Ascending aorta (tissue), 2 donors: ENCODE measurements around the gene MED12. TPM values are rescaled to one million over a fixed set of nuclear protein-coding genes. Genes with fewer than 3 reads are reported as not detected.
A peak's percentile ranks its signal among the peaks of the same experiment; 100 is the strongest.

Source experiments
- DNase-seq, 2 donors: peaks; one replicate each; pipeline ENCODE4 v3.0.0-alpha.2; 2019; ENCODE audit warnings: low spot score in 2 of 2
- H3K27ac ChIP-seq, 2 donors: fragments of 200-600 bp; sonication (generic); one replicate each; pipeline ENCODE4 v1.5.1; 2016 to 2017; ENCODE audit warnings: mild to moderate bottlenecking in 1 of 2
- H3K27me3 ChIP-seq: fragments of 200-600 bp; sonication (generic); one replicate; pipeline ENCODE4 v1.5.1; 2017
- H3K36me3 ChIP-seq, 2 donors: fragments of 200-600 bp; sonication (generic); one replicate each; pipeline ENCODE4 v1.5.1; 2016
- H3K4me1 ChIP-seq, 2 donors: fragments of 200-600 bp; sonication (generic); one replicate each; pipeline ENCODE4 v1.5.1; 2016 to 2017; ENCODE audit warnings: mild to moderate bottlenecking in 1 of 2
- H3K4me3 ChIP-seq, 2 donors: fragments of 200-600 bp; sonication (generic); one replicate each; pipeline ENCODE4 v1.5.1; 2016 to 2017; ENCODE audit warnings: mild to moderate bottlenecking in 1 of 2
- H3K9me3 ChIP-seq, 2 donors: fragments of 200-600 bp; sonication (generic); one replicate each; pipeline ENCODE4 v1.5.1; 2016
- intact Hi-C: fragments of 100-400 bp; cut with DNase I; formaldehyde crosslinking; loops from one replicate; pipeline ENCODE4 v1.15.1; 2023
- total RNA-seq: library from RNA; depleted of rRNA; stranded (reverse); fragments of >200 nt; gene quantifications from one replicate; pipeline ENCODE4 v1.1.0, GENCODE V29; 2016
- TF ChIP-seq, protein P1 (sequence below), 3 experiments: fragments of 200-600 bp in 2 of 3; fragments of 450-650 bp in 1 of 3; sonication (generic) in 2 of 3; IDR thresholded peaks; one replicate each; pipeline ENCODE4 v1.5.1; 2016 to 2019; ENCODE audit warnings: antibody characterized with exemption in 3 of 3, mild to moderate bottlenecking in 1 of 3, moderate library complexity in 1 of 3

MED12 gene
- total RNA-seq, 1 donor from 2014 or later, result 36.9 TPM

DNA sequence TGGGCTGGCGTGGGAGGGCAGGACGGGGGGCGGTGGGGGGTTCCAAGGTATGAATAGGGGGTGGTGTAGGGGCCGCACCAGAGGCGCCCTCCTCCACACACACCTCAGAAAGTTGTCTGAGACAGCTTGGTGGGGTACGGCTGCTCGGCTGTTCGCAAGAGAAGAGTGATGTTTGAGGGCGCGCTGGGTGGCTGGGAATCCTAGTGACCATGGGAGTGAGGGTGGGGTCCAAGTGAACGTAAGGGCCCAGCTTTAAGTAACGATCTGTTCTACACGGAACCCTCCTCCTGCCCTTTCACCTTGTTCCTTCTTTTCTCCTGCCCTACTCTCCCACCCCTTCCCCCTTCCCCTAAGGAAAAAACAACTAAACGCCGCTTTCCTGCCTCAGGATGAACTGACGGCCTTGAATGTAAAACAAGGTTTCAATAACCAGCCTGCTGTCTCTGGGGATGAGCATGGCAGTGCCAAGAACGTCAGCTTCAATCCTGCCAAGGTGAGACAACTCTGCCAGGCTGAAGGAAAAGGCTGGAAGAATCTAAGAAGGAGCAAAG is 664 bp downstream of the MED12 start:
- Histone ChIP-seq H3K9me3 (no peaks in the 10 kb centered on the region), H3K27me3 (no peaks in the 10 kb centered on the region), H3K4me3 (peak overlapping the region; percentile 61 to 62), H3K36me3 (peaks cover 13 to 28% of the 10 kb centered on the region in 2 donors), H3K4me1 (peaks cover 0 to 4% of the 10 kb centered on the region in 2 donors), H3K27ac (peak overlapping the region; percentile 66 to 69)
- TF ChIP-seq, protein P1, sequence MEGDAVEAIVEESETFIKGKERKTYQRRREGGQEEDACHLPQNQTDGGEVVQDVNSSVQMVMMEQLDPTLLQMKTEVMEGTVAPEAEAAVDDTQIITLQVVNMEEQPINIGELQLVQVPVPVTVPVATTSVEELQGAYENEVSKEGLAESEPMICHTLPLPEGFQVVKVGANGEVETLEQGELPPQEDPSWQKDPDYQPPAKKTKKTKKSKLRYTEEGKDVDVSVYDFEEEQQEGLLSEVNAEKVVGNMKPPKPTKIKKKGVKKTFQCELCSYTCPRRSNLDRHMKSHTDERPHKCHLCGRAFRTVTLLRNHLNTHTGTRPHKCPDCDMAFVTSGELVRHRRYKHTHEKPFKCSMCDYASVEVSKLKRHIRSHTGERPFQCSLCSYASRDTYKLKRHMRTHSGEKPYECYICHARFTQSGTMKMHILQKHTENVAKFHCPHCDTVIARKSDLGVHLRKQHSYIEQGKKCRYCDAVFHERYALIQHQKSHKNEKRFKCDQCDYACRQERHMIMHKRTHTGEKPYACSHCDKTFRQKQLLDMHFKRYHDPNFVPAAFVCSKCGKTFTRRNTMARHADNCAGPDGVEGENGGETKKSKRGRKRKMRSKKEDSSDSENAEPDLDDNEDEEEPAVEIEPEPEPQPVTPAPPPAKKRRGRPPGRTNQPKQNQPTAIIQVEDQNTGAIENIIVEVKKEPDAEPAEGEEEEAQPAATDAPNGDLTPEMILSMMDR (IDR thresholded peaks at IDR 0.05), result no peak
- no peak for DNase-seq
- intact Hi-C loops, result loop anchor here (1.0 kb wide), 2 partner anchors 23 to 51 kb away; partner anchors contain the start of gene SNX12

DNA sequence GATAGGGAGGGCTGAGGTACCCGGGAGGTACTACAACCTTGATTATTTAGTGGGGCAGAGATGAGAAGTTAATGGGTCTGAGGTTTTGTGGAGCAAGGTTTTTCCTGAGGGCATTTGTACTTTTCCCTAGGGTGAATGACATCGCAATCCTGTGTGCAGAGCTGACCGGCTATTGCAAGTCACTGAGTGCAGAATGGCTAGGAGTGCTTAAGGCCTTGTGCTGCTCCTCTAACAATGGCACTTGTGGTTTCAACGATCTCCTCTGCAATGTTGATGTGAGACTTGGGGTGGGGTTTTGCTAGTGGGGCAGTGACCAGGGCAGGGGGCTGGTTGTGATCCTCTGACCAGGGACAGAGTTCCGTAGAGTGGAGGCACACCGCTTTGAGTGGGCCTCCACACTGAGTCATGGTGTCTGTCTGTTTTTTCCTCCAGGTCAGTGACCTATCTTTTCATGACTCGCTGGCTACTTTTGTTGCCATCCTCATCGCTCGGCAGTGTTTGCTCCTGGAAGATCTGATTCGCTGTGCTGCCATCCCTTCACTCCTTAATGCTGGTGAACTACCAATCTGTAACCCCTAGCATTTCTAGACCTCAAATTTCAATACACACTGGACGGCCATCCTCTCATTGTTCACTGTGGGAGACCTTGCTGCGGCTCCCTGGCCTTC is 9.9 kb downstream of the MED12 start:
- no peak overlapping the region for H3K4me3 ChIP-seq
- H3K9me3 ChIP-seq, result no peaks in the 10 kb centered on the region
- no peaks in the 10 kb centered on the region for H3K4me1 ChIP-seq
- no peak for DNase-seq
- H3K27me3 ChIP-seq, result no peaks in the 10 kb centered on the region
- intact Hi-C loops, result no loop called here
- no peak overlapping the region for H3K27ac ChIP-seq
- peaks cover 34 to 84% of the 10 kb centered on the region in 2 donors for H3K36me3 ChIP-seq
- TF ChIP-seq, protein P1 (IDR thresholded peaks at IDR 0.05), result no peak

GRCh38 chrX:71128915-71129765 is 10.7 kb downstream of the MED12 start:
- TF ChIP-seq, protein P1 (IDR thresholded peaks at IDR 0.05), result peak in 2 of 3 experiments; percentile 56 to 61
- no peaks in the 10 kb centered on the region for H3K9me3 ChIP-seq
- H3K36me3 ChIP-seq, result peaks cover 26 to 82% of the 10 kb centered on the region in 2 donors
- H3K27ac ChIP-seq, result no peak overlapping the region
- no peaks in the 10 kb centered on the region for H3K27me3 ChIP-seq
- intact Hi-C loops, result no loop called here
- no peaks in the 10 kb centered on the region for H3K4me1 ChIP-seq
- DNase-seq, result peak in 1 of 2 donors; percentile 81
- no peak overlapping the region for H3K4me3 ChIP-seq

GRCh38 chrX:71131510-71131909 is 13.1 kb downstream of the MED12 start:
- Histone ChIP-seq H3K27me3 (no peaks in the 10 kb centered on the region), H3K9me3 (no peaks in the 10 kb centered on the region), H3K27ac (no peak overlapping the region), H3K36me3 (peaks cover 25 to 81% of the 10 kb centered on the region in 2 donors), H3K4me1 (no peaks in the 10 kb centered on the region), H3K4me3 (no peak overlapping the region)
- intact Hi-C loops, result no loop called here
- TF ChIP-seq, protein P1 (IDR thresholded peaks at IDR 0.05), result no peak
- no peak for DNase-seq

GRCh38 chrX:71140440-71140839 is 22.0 kb downstream of the MED12 start:
- TF ChIP-seq, protein P1 (IDR thresholded peaks at IDR 0.05), result no peak
- Histone ChIP-seq H3K9me3 (no peaks in the 10 kb centered on the region), H3K27ac (no peak overlapping the region), H3K4me3 (no peak overlapping the region), H3K4me1 (no peaks in the 10 kb centered on the region), H3K27me3 (no peaks in the 10 kb centered on the region), H3K36me3 (peaks cover 11 to 48% of the 10 kb centered on the region in 2 donors)
- intact Hi-C loops, result no loop called here
- DNase-seq, result no peak
